ENCODE measurements around the gene GPX3. TPM values are rescaled to one million over a fixed set of nuclear protein-coding genes. Genes with fewer than 3 reads are reported as not detected.

The GPX3 gene
- total and polyA plus RNA-seq, 2 of the 8 experiments (the other 6 are each of a cell fraction or from before 2014, with no cell fraction given) = 27.8 to 77.9 TPM

DNA sequence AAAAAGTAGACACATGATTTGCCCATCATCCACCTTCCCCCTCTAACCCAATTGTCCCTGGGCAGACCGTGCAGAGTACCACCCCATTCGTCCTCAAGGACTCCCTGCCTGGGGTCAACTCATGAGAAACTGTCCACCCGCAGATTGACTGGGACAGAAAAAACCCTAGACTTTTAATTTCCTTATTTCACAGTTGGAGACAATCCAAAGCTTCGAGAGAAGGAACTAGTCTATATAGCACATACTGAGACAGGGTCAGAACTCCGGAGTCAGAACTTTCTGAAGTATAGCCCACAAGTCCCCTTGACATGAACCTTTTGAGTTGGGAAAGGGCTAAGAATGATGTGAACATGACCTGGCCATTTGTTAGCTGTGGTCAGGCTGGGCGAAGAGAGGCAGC, 7.5 kb upstream of the GPX3 start:
- no peaks in the 10 kb centered on the region for H3K79me1 ChIP-seq (ENCODE audit: low read depth, low read length)
- H4K8ac ChIP-seq (ENCODE audit: extremely low read depth, insufficient read depth, low read length) = no peak overlapping the region
- TF ChIP-seq PHF8 (conservative IDR thresholded peaks at IDR 0.05; ENCODE audit: low read depth, low read length) = no peak
- no peak for TF ChIP-seq CBX8 (IDR thresholded peaks at IDR 0.05; ENCODE audit: borderline replicate concordance, low read depth, low read length)
- TF ChIP-seq, protein P1, sequence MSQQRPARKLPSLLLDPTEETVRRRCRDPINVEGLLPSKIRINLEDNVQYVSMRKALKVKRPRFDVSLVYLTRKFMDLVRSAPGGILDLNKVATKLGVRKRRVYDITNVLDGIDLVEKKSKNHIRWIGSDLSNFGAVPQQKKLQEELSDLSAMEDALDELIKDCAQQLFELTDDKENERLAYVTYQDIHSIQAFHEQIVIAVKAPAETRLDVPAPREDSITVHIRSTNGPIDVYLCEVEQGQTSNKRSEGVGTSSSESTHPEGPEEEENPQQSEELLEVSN (IDR thresholded peaks at IDR 0.05) = no peak
- no peak for TF ChIP-seq CEBPB (IDR thresholded peaks at IDR 0.05; ENCODE audit: low read depth, low read length)
- no peak for TF ChIP-seq CBX5 (IDR thresholded peaks at IDR 0.05; ENCODE audit: low read depth, low read length)
- no peak overlapping the region for H3K14ac ChIP-seq (ENCODE audit: insufficient read length)
- H2AK5ac ChIP-seq (ENCODE audit: low read depth, low read length) = no peak overlapping the region
- no peak overlapping the region for H2BK20ac ChIP-seq (ENCODE audit: low read length)
- DNase-seq (ENCODE audit: low read depth in 1 of 2, low spot score in 2 of 2) (no peak), FAIRE-seq (no peak)
- H3K79me2 ChIP-seq (ENCODE audit: control insufficient read depth in 1 of 2, insufficient read depth in 2 of 2, low read length in 2 of 2) = no peaks in the 10 kb centered on the region
- H3K9me3 ChIP-seq (ENCODE audit: insufficient read depth in 2 of 2, low read depth in 1 of 2, low read length in 1 of 2) = no peaks in the 10 kb centered on the region
- H3K18ac ChIP-seq (ENCODE audit: extremely low read depth, low read length) = no peak overlapping the region
- H2BK15ac ChIP-seq (ENCODE audit: low read length) = no peak overlapping the region
- no peak overlapping the region for H3K56ac ChIP-seq (replicated peaks; ENCODE audit: insufficient read length, low read depth, low read length)
- H2BK12ac ChIP-seq (ENCODE audit: low read depth, low read length) = no peak overlapping the region
- no peaks in the 10 kb centered on the region for H3K23me2 ChIP-seq (ENCODE audit: low read depth, low read length)
- no peaks in the 10 kb centered on the region for H3K36me3 ChIP-seq (ENCODE audit: control insufficient read depth in 2 of 4, insufficient read depth in 4 of 4, low read length in 3 of 4)
- no peak overlapping the region for H3K4me3 ChIP-seq (ENCODE audit: extremely low read depth in 1 of 4, insufficient read depth in 2 of 4, low read depth in 3 of 4, low read length in 4 of 4)
- POLR2A ChIA-PET (ENCODE audit: partially characterized antibody) = interaction anchor here (2.9 kb wide), 1 partner anchor 8 kb away, joined by 10 read pairs; the partner anchor contains the start of gene GPX3
- no peak overlapping the region for H3K27ac ChIP-seq (ENCODE audit: low read depth, low read length)
- 90% methylated on average over 6 of the region's 6 CpGs; no CpG with 5 or more reads in 1 of the 2 experiments for WGBS, 2 experiments (ENCODE audit: extremely low coverage in 1 of 2, insufficient coverage in 1 of 2, insufficient read length in 1 of 2, insufficient replicate concordance in 2 of 2, low coverage in 1 of 2, low lambda C conversion rate in 2 of 2, missing lambda C conversion rate in 1 of 2)
- no peak overlapping the region for H3K4ac ChIP-seq (replicated peaks; ENCODE audit: insufficient read length, low read depth, low read length)
- no peak overlapping the region for H3K4me2 ChIP-seq (ENCODE audit: insufficient read depth in 1 of 2, low read depth in 2 of 2, low read length in 2 of 2)
- no peak overlapping the region for H2AFZ ChIP-seq (ENCODE audit: low read length)
- no peak overlapping the region for H4K5ac ChIP-seq (ENCODE audit: insufficient read length, low read depth, low read length)
- no peak overlapping the region for H3K23ac ChIP-seq (ENCODE audit: insufficient read length)
- H4K91ac ChIP-seq (replicated peaks; ENCODE audit: insufficient read length, low read length) = no peak overlapping the region
- H3K4me1 ChIP-seq (replicated peaks in 1 of 4; ENCODE audit: control insufficient read depth in 3 of 4, insufficient read depth in 4 of 4, low read length in 3 of 4) = no peaks in the 10 kb centered on the region
- no peaks in the 10 kb centered on the region for H4K20me1 ChIP-seq (replicated peaks in 1 of 2; ENCODE audit: control insufficient read depth in 1 of 2, insufficient read depth in 2 of 2, low read length in 2 of 2)
- H2BK120ac ChIP-seq (replicated peaks; ENCODE audit: low read depth, low read length) = no peak overlapping the region
- no peak overlapping the region for H2BK5ac ChIP-seq (ENCODE audit: low read depth, low read length)
- H3K27me3 ChIP-seq (replicated peaks in 1 of 4; ENCODE audit: control insufficient read depth in 3 of 4, extremely low read depth in 1 of 4, insufficient read depth in 3 of 4, low read length in 3 of 4) = no peaks in the 10 kb centered on the region; a peak in 1 of 7 replicates
- CTCF ChIA-PET (ENCODE audit: partially characterized antibody) = interaction anchor here (0.8 to 10.1 kb wide), 8 partner anchors 8 to 226 kb away, joined by 3 to 105 read pairs (median 4); no protein-coding TSS in a partner anchor
- no peak overlapping the region for H3K9ac ChIP-seq (replicated peaks in 1 of 4; ENCODE audit: extremely low read depth in 1 of 4, low read depth in 3 of 4, low read length in 3 of 4)
